ENCODE measurements around the gene FUT4. TPM values are rescaled to one million over a fixed set of nuclear protein-coding genes. Genes with fewer than 3 reads are reported as not detected.
"Not testable (repeated sequence)": the region's sequence is repeated elsewhere in the genome, so short reads cannot be mapped to it uniquely, and the experiment has no call there.

Gene FUT4
- total RNA-seq, 1 donor from 2014 or later: 4.1 TPM

DNA sequence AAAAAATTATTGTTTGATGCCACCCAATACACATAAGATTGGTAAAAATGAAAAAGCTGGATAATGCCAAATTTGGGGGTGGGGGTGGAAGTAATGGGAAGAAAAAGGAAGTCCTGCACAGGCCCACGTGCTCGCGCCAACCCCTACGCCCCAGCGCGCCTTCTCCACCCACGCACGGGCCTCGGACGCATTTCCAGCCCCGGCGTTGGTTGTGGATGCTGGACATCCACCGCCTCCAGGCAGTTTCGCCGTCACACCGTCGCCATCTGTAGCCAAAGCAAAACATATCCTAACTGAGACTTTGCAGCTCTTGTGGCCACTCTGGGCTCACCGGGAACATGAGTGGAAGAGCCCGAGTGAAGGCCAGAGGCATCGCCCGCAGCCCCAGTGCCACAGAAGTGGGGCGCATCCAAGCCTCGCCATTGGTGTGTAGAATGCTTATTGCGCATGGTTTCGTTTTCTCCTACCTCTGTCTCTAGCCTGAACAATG lies 23.5 kb downstream of the FUT4 start, which contains the start of gene PIWIL4:
TSS of gene PIWIL4 (plus strand) at position 188 of the 490 bp plus-strand sequence. CDS start at position 339, 151 bp downstream.
- no peaks in the 10 kb centered on the region for H3K36me3 Mint-ChIP-seq (ENCODE audit: low read depth)
- intact Hi-C loops (cut with micrococcal nuclease): no loop called here
- ChIA-PET CTCF (no interaction called here), POLR2A (no interaction called here)
- no peak for DNase-seq
- H3K9me3 Mint-ChIP-seq: no peaks in the 10 kb centered on the region
- no peak within 1 kb of the TSS for H3K4me3 Mint-ChIP-seq
- no peaks in the 10 kb centered on the region for H3K4me1 Mint-ChIP-seq
- H3K27ac Mint-ChIP-seq: no peak within 1 kb of the TSS
- no peaks in the 10 kb centered on the region for H3K27me3 Mint-ChIP-seq
- ATAC-seq (ENCODE audit: low read depth): no peak
- no peak for TF ChIP-seq CTCF (IDR thresholded peaks at IDR 0.05)

- ChIA-PET POLR2A (no interaction called here), CTCF (no interaction called here)
- Mint-ChIP-seq H3K9me3 (no peaks in the 10 kb centered on the region), H3K27me3 (no peaks in the 10 kb centered on the region), H3K27ac (no peak overlapping the region), H3K4me1 (no peaks in the 10 kb centered on the region), H3K4me3 (no peak overlapping the region), H3K36me3 (ENCODE audit: low read depth) (no peaks in the 10 kb centered on the region)
- no peak for ATAC-seq (ENCODE audit: low read depth)
- TF ChIP-seq CTCF (IDR thresholded peaks at IDR 0.05): no peak
- intact Hi-C loops (cut with micrococcal nuclease): no loop called here
- DNase-seq: no peak
Observed at GRCh38 chr11:94568200-94568599, 24.5 kb downstream of the FUT4 start.

- Mint-ChIP-seq H3K27me3 (no peaks in the 10 kb centered on the region), H3K9me3 (no peaks in the 10 kb centered on the region), H3K27ac (no peak overlapping the region), H3K4me1 (no peaks in the 10 kb centered on the region), H3K4me3 (no peak overlapping the region), H3K36me3 (ENCODE audit: low read depth) (no peaks in the 10 kb centered on the region)
- TF ChIP-seq CTCF (IDR thresholded peaks at IDR 0.05): no peak
- DNase-seq: no peak
- no peak for ATAC-seq (ENCODE audit: low read depth)
- ChIA-PET CTCF (no interaction called here), POLR2A (no interaction called here)
- intact Hi-C loops (cut with micrococcal nuclease): no loop called here
Observed at GRCh38 chr11:94568717-94569116, 25.0 kb downstream of the FUT4 start.

GRCh38 chr11:94572975-94573374 lies 29.3 kb downstream of the FUT4 start:
- ATAC-seq (ENCODE audit: low read depth); intact Hi-C loops (cut with micrococcal nuclease); H3K36me3 Mint-ChIP-seq (ENCODE audit: low read depth); H3K4me3 Mint-ChIP-seq; DNase-seq; H3K9me3 Mint-ChIP-seq; H3K4me1 Mint-ChIP-seq; H3K27ac Mint-ChIP-seq; CTCF ChIA-PET: not testable (repeated sequence)
- POLR2A ChIA-PET: interaction anchor here (0.5 kb wide), 1 partner anchor 1180 kb away, joined by 3 read pairs; no protein-coding TSS in a partner anchor
- peaks cover 11% of the 10 kb centered on the region for H3K27me3 Mint-ChIP-seq

GRCh38 chr11:94574193-94574961 lies 30.7 kb downstream of the FUT4 start:
- DNase-seq (no peak), ATAC-seq (ENCODE audit: low read depth) (no peak)
- Mint-ChIP-seq H3K36me3 (ENCODE audit: low read depth) (no peaks in the 10 kb centered on the region), H3K4me3 (no peak overlapping the region), H3K27me3 (peaks cover 11% of the 10 kb centered on the region), H3K4me1 (no peaks in the 10 kb centered on the region), H3K27ac (no peak overlapping the region), H3K9me3 (no peaks in the 10 kb centered on the region)
- TF ChIP-seq CTCF (IDR thresholded peaks at IDR 0.05): no peak
- ChIA-PET POLR2A (no interaction called here), CTCF (no interaction called here)
- intact Hi-C loops (cut with micrococcal nuclease): no loop called here
